HCT116 (cell line): ENCODE data around the gene SEZ6. TPM values are rescaled to one million over a fixed set of nuclear protein-coding genes. Genes with fewer than 3 reads are reported as not detected.

Experiments
- ATAC-seq: fragments of 200-7000 bp; cut with Tn5 transposase; 2 replicates; pipeline ENCODE4 v1.9.1; 2020; ENCODE audit warnings: mild to moderate bottlenecking, moderate library complexity
- BruUV-seq: library from RNA; stranded (reverse); fragments of 400-500 nt; replicated peaks from 2 replicates; lab custom pipeline; 2021; lab: Mats Ljungman, UMichigan
- CTCF ChIA-PET: fragments of 300-600 bp; sonication (Branson Sonifier 250); formaldehyde crosslinking; loops from one replicate; lab custom pipeline; 2021; ENCODE audit warnings: antibody characterized with exemption; lab: Charles Lee
- POLR2A ChIA-PET: fragments of 300-600, 350-600 bp; sonication (Branson Sonifier 250); formaldehyde crosslinking; loops from one replicate; lab custom pipeline; 2021; ENCODE audit warnings: antibody characterized with exemption; lab: Charles Lee
- RAD21 ChIA-PET, 2 experiments: fragments of 300-600 bp; sonication (Branson Sonifier 250); formaldehyde crosslinking; loops; one replicate each; lab custom pipeline; 2023; ENCODE audit warnings: low total read pairs in 2 of 2; ENCODE audit not compliant: uncharacterized antibody in 2 of 2, unreplicated experiment in 2 of 2, low non-redundant PET in 1 of 2; lab: Charles Lee
- DNase-seq: peaks from one replicate; pipeline ENCODE4 v3.0.0-alpha.2; 2010; ENCODE audit warnings: low read depth, low spot score
- H2AFZ ChIP-seq: fragments of 200-600 bp; shearing (Covaris generic), sonication (generic); 2 replicates; pipeline ENCODE4 v1.6.1; 2017; ENCODE audit warnings: low read depth, mixed run types, mixed read lengths, antibody characterized with exemption, low read length; ENCODE audit not compliant: poor library complexity, severe bottlenecking
- H3K27ac ChIP-seq: 2 replicates; pipeline ENCODE4 v1.5.1; 2012; ENCODE audit warnings: low read depth, low read length
- H3K27me3 ChIP-seq: fragments of 200-600 bp; sonication (generic); 2 replicates; pipeline ENCODE4 v1.6.1; 2016; ENCODE audit warnings: mixed run types, low read length, mixed read lengths; ENCODE audit not compliant: insufficient read depth
- H3K36me3 ChIP-seq, 2 experiments: fragments of 200-500 bp in 1 of 2; fragments of 200-600 bp in 1 of 2; sonication (Bioruptor generic) in 1 of 2; sonication (generic) in 1 of 2; 2 replicates each; pipeline versions ENCODE4 v1.5.1 to v1.6.1; 2014 to 2016; ENCODE audit warnings: low read length in 2 of 2, inconsistent platforms in 1 of 2, mixed read lengths in 1 of 2, mixed run types in 1 of 2; ENCODE audit not compliant: insufficient read depth in 2 of 2, control insufficient read depth in 1 of 2
- H3K4me1 ChIP-seq, 2 experiments: fragments of 200-600 bp in 1 of 2; sonication (generic) in 1 of 2; 2 replicates each; pipeline versions ENCODE4 v1.5.1 to v1.6.1; 2012 to 2017; ENCODE audit warnings: low read length in 2 of 2, inconsistent platforms in 1 of 2, mild to moderate bottlenecking in 1 of 2, mixed read lengths in 1 of 2, mixed run types in 1 of 2, moderate library complexity in 1 of 2; ENCODE audit not compliant: insufficient read depth in 2 of 2, control insufficient read depth in 1 of 2
- H3K4me2 ChIP-seq: fragments of 200-600 bp; sonication (generic); 2 replicates; pipeline ENCODE4 v1.6.1; 2017; ENCODE audit warnings: mixed run types, low read length, mixed read lengths
- H3K4me3 ChIP-seq, 2 experiments: fragments of 200-600 bp in 1 of 2; sonication (generic) in 1 of 2; replicated peaks in 1 of 2; 2 replicates each; pipeline ENCODE4 v1.5.1; 2011 to 2016; ENCODE audit warnings: low read length in 2 of 2, control low read depth in 1 of 2, low read depth in 1 of 2, mild to moderate bottlenecking in 1 of 2, mixed read lengths in 1 of 2, mixed run types in 1 of 2
- H3K79me2 ChIP-seq: fragments of 200-600 bp; sonication (generic); 2 replicates; pipeline ENCODE4 v1.6.1; 2017; ENCODE audit warnings: mild to moderate bottlenecking, mixed run types, low read length, moderate library complexity, mixed read lengths; ENCODE audit not compliant: insufficient read depth
- H3K9ac ChIP-seq: fragments of 200-600 bp; sonication (generic); 2 replicates; pipeline ENCODE4 v1.6.1; 2016; ENCODE audit warnings: low read length, mixed read lengths
- H3K9me2 ChIP-seq: fragments of 200-600 bp; sonication (generic), shearing (Covaris generic); 2 replicates; pipeline ENCODE4 v1.6.1; 2017; ENCODE audit warnings: mixed run types, mild to moderate bottlenecking, moderate library complexity; ENCODE audit not compliant: insufficient read depth
- H3K9me3 ChIP-seq, 2 experiments: fragments of 200-500 bp in 1 of 2; fragments of 200-600 bp in 1 of 2; sonication (Bioruptor generic) in 1 of 2; sonication (generic) in 1 of 2; 2 replicates each; pipeline ENCODE4 v1.6.1; 2014 to 2017; ENCODE audit warnings: low read length in 2 of 2, mixed read lengths in 2 of 2, inconsistent platforms in 1 of 2, low read depth in 1 of 2, mild to moderate bottlenecking in 1 of 2, mixed run types in 1 of 2, moderate library complexity in 1 of 2; ENCODE audit not compliant: control insufficient read depth in 1 of 2, insufficient read depth in 1 of 2
- H4K20me1 ChIP-seq: fragments of 200-600 bp; sonication (generic), shearing (Covaris generic); 2 replicates; pipeline ENCODE4 v1.6.1; 2017; ENCODE audit warnings: mixed run types, mild to moderate bottlenecking, moderate library complexity; ENCODE audit not compliant: insufficient read depth
- FOSL1 ChIP-seq: IDR thresholded peaks from 2 replicates; pipeline ENCODE4 v1.6.1; 2012; ENCODE audit warnings: low read depth
- JUND ChIP-seq: IDR thresholded peaks from 2 replicates; pipeline ENCODE4 v1.6.1; 2012
- MAX ChIP-seq: IDR thresholded peaks from 2 replicates; pipeline ENCODE4 v1.6.1; 2012
- SP1 ChIP-seq: IDR thresholded peaks from 2 replicates; pipeline ENCODE4 v1.6.1; 2012; ENCODE audit warnings: low read depth
- YY1 ChIP-seq: IDR thresholded peaks from 2 replicates; pipeline ENCODE4 v1.6.1; 2011; ENCODE audit warnings: low read length, low read depth, moderate library complexity, mild to moderate bottlenecking; ENCODE audit not compliant: insufficient replicate concordance; ENCODE audit errors: extremely low read depth
- intact Hi-C: fragments of 100-400 bp; cut with micrococcal nuclease; formaldehyde crosslinking; loops from 2 replicates; pipeline ENCODE4 v1.10.0; 2022
- total RNA-seq: library from RNA; stranded (reverse); gene quantifications from one replicate; pipeline ENCODE4 v1.2.1, GENCODE V29; 2021; ENCODE audit not compliant: unreplicated experiment
- TF ChIP-seq, protein P1 (sequence below), 3 experiments: fragments of 200-600 bp in 1 of 3; sonication (generic) in 1 of 3; IDR thresholded peaks in 2 of 3; conservative IDR thresholded peaks in 1 of 3; 2 replicates each; pipeline ENCODE4 v1.5.1; 2012 to 2017; ENCODE audit warnings: low read depth in 2 of 3, low read length in 2 of 3, antibody characterized with exemption in 1 of 3, borderline replicate concordance in 1 of 3, control low read depth in 1 of 3, mild to moderate bottlenecking in 1 of 3, mixed read lengths in 1 of 3, mixed run types in 1 of 3, moderate library complexity in 1 of 3; ENCODE audit not compliant: insufficient read depth in 1 of 3

The SEZ6 gene
- total RNA-seq, 1 experiment from 2014 or later, result 0.22 TPM

GRCh38 chr17:28975031-28975430 is 30.8 kb downstream of the SEZ6 start:
- no peak overlapping the region for H3K4me3 ChIP-seq
- intact Hi-C loops, result no loop called here
- TF ChIP-seq MAX (no peak), YY1 (no peak), SP1 (no peak)
- TF ChIP-seq, all 23 proteins: peak for 0
- Histone ChIP-seq H3K9me3 (no peaks in the 10 kb centered on the region), H3K9me2 (no peaks in the 10 kb centered on the region), H2AFZ (no peak overlapping the region), H3K27me3 (peaks cover 15% of the 10 kb centered on the region; the same call in 1 of the 2 replicates), H3K4me2 (no peak overlapping the region), H3K36me3 (no peaks in the 10 kb centered on the region), H3K27ac (no peak overlapping the region), H3K4me1 (no peaks in the 10 kb centered on the region), H3K9ac (no peak overlapping the region), H4K20me1 (no peaks in the 10 kb centered on the region), H3K79me2 (no peaks in the 10 kb centered on the region)
- ChIA-PET CTCF (no interaction called here), POLR2A (no interaction called here), RAD21 (no interaction called here)
- ATAC-seq (no peak), DNase-seq (no peak)
- BruUV-seq, result no TSS peak

GRCh38 chr17:28974451-28974850 is 31.4 kb downstream of the SEZ6 start:
- BruUV-seq, result no TSS peak
- Histone ChIP-seq H4K20me1 (no peaks in the 10 kb centered on the region), H3K79me2 (no peaks in the 10 kb centered on the region), H3K9ac (no peak overlapping the region), H2AFZ (no peak overlapping the region), H3K4me2 (no peak overlapping the region), H3K4me1 (no peaks in the 10 kb centered on the region), H3K4me3 (no peak overlapping the region), H3K36me3 (no peaks in the 10 kb centered on the region), H3K9me2 (no peaks in the 10 kb centered on the region), H3K27ac (no peak overlapping the region), H3K27me3 (peaks cover 15% of the 10 kb centered on the region; the same call in 1 of the 2 replicates), H3K9me3 (no peaks in the 10 kb centered on the region)
- ChIA-PET RAD21 (no interaction called here), CTCF (interaction anchor here (1.5 kb wide), 1 partner anchor 9 kb away, joined by 5 read pairs; no protein-coding TSS in a partner anchor), POLR2A (no interaction called here)
- TF ChIP-seq FOSL1 (no peak), JUND (no peak)
- TF ChIP-seq, protein P1, sequence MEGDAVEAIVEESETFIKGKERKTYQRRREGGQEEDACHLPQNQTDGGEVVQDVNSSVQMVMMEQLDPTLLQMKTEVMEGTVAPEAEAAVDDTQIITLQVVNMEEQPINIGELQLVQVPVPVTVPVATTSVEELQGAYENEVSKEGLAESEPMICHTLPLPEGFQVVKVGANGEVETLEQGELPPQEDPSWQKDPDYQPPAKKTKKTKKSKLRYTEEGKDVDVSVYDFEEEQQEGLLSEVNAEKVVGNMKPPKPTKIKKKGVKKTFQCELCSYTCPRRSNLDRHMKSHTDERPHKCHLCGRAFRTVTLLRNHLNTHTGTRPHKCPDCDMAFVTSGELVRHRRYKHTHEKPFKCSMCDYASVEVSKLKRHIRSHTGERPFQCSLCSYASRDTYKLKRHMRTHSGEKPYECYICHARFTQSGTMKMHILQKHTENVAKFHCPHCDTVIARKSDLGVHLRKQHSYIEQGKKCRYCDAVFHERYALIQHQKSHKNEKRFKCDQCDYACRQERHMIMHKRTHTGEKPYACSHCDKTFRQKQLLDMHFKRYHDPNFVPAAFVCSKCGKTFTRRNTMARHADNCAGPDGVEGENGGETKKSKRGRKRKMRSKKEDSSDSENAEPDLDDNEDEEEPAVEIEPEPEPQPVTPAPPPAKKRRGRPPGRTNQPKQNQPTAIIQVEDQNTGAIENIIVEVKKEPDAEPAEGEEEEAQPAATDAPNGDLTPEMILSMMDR (IDR thresholded peaks at IDR 0.05 in 2 of 3, conservative IDR thresholded peaks at IDR 0.05 in 1 of 3; ENCODE audit: borderline replicate concordance in 1 of 3, insufficient read depth in 1 of 3, low read depth in 2 of 3, low read length in 2 of 3), result no peak
- ATAC-seq, result no peak
- intact Hi-C loops, result no loop called here
- no peak for DNase-seq
